Heart left ventricle (tissue), 13 donors: ENCODE data around the gene NUP188.

Source experiments
- CTCF ChIP-seq, 12 donors: fragments of 200-600 bp; sonication (generic) in 4 of 12; IDR thresholded peaks; one replicate each; pipeline versions ENCODE4 v1.5.0 to v1.8.0; 2018 to 2022; ENCODE audit warnings: antibody characterized with exemption in 12 of 12, mild to moderate bottlenecking in 5 of 12
- POLR2A ChIP-seq, 2 donors: fragments of 450-650 bp; IDR thresholded peaks; one replicate each; pipeline ENCODE4 v1.6.1; 2017; ENCODE audit warnings: antibody characterized with exemption in 2 of 2, mild to moderate bottlenecking in 2 of 2, moderate library complexity in 2 of 2
- donor health status: ischemic (EF 13 %, LVEDD 7.1; RV severe dilation, severe dysfunction).
- donor health status: DM: no; HTN: yes; CAD: no.
- donor health status: DM: no; HTN: no; CAD: no.
- donor health status: ischemic (EF 25% LVEDD 6.9; RV normal size, moderate dysfunction).
- donor health status: ischemic (EF 25% LVEDD 5.7; RV mildly dilated, moderate dysfunction).
- donor health status: ischemic (EF 35%, LVEDD 5.7; RV mildly dilated, moderate dysfunction).
- donor health status: nonischemic (EF 11% LVEDD 7.7; RV severe dilation, severe dysfunction).
- donor health status: DM: yes; HTN: yes; CAD: no.
- donor health status: PGD.
- donor health status: ischemic (EF 29% LVEDD 5.4; RV normal size, mild dysfunction).
- donor health status: nonischemic (EF 23%, LVEDD 6.1; RV moderate dilation, normal function).

- no peak for TF ChIP-seq CTCF (IDR thresholded peaks at IDR 0.05)
- no peak for TF ChIP-seq POLR2A (IDR thresholded peaks at IDR 0.05)
Measured at GRCh38 chr9:129008469-129008965, 61.0 kb downstream of the NUP188 start.
